Measurements from ENCODE around the gene CEP70. TPM values are rescaled to one million over a fixed set of nuclear protein-coding genes. Genes with fewer than 3 reads are reported as not detected.

The CEP70 gene
- total and polyA plus RNA-seq, 10 of the 15 experiments (the other 5 are each of a cell fraction or from before 2014, with no cell fraction given) = 1.4 to 9.3 (median 2.2) TPM

GRCh38 chr3:138448631-138449030 is 145.4 kb downstream of the CEP70 start:
- DNase-seq (ENCODE audit: low read depth, low spot score) (no peak), ATAC-seq (no peak), FAIRE-seq (no peak)
- Histone ChIP-seq H3K27me3 (replicated peaks in 1 of 2; ENCODE audit: control insufficient read depth in 2 of 2, insufficient read depth in 2 of 2, low read length in 1 of 2) (peaks cover 0 to 2% of the 10 kb centered on the region in 2 experiments), H2AFZ (ENCODE audit: control insufficient read depth, low read depth, low read length) (no peak overlapping the region), H3K36me3 (ENCODE audit: control insufficient read depth in 2 of 2, insufficient read depth in 2 of 2, low read length in 1 of 2) (no peaks in the 10 kb centered on the region), H3K79me2 (ENCODE audit: control insufficient read depth, insufficient read depth, low read length) (no peaks in the 10 kb centered on the region), H4K20me1 (ENCODE audit: control insufficient read depth, insufficient read depth) (no peaks in the 10 kb centered on the region), H3K27ac (ENCODE audit: control insufficient read depth, insufficient read depth) (no peak overlapping the region), H3K4me3 (no peak overlapping the region), H3K9ac (ENCODE audit: control insufficient read depth, insufficient read depth, low read length) (no peak overlapping the region), H3K4me2 (ENCODE audit: control insufficient read depth, insufficient read depth) (no peak overlapping the region), H3K4me1 (ENCODE audit: control insufficient read depth, insufficient read depth, low read length) (no peaks in the 10 kb centered on the region), H3K9me3 (replicated peaks; ENCODE audit: control insufficient read depth, insufficient read depth, low read length) (no peaks in the 10 kb centered on the region)
- 0% methylated on average over 3 of the region's 3 CpGs for WGBS (ENCODE audit: insufficient coverage, insufficient replicate concordance, low lambda C conversion rate, missing lambda C conversion rate)
- ChIA-PET RAD21 (ENCODE audit: unreplicated experiment) (no interaction called here), POLR2A (interaction anchor here (0.5 kb wide), 1 partner anchor 478 kb away, joined by 3 read pairs; no protein-coding TSS in a partner anchor), CTCF (no interaction called here), SMC1A (ENCODE audit: uncharacterized antibody, unreplicated experiment) (interaction anchor here (0.5 kb wide), 1 partner anchor 237 kb away, joined by 3 read pairs; no protein-coding TSS in a partner anchor)
- TF ChIP-seq CHD4 (IDR thresholded peaks at IDR 0.05) = no peak
- TF ChIP-seq CEBPZ (IDR thresholded peaks at IDR 0.05; ENCODE audit: low read depth, low read length) = no peak
- TF ChIP-seq FOXK2 (IDR thresholded peaks at IDR 0.05) = no peak
- no peak for TF ChIP-seq FOXM1 (IDR thresholded peaks at IDR 0.05; ENCODE audit: low read depth, low read length)
- TF ChIP-seq, protein P1, sequence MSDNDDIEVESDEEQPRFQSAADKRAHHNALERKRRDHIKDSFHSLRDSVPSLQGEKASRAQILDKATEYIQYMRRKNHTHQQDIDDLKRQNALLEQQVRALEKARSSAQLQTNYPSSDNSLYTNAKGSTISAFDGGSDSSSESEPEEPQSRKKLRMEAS (IDR thresholded peaks at IDR 0.05; ENCODE audit: low read depth, low read length) = no peak
- no peak for TF ChIP-seq ASH2L (IDR thresholded peaks at IDR 0.05; ENCODE audit: borderline replicate concordance, low read depth)
- TF ChIP-seq KDM1A (IDR thresholded peaks at IDR 0.05; ENCODE audit: borderline replicate concordance) = no peak
- no peak for TF ChIP-seq IRF4 (IDR thresholded peaks at IDR 0.05; ENCODE audit: low read depth, low read length)
- TF ChIP-seq NBN (IDR thresholded peaks at IDR 0.05) = no peak
- no TSS peak for BruUV-seq (replicated peaks)
- in situ Hi-C loops (cut with MboI) (no loop called here), intact Hi-C loops (cut with micrococcal nuclease; ENCODE audit: unreplicated experiment) (no loop called here)

All from GM12878 (cell line).